Measurements from ENCODE around the gene KCTD2. TPM values are rescaled to one million over a fixed set of nuclear protein-coding genes. Genes with fewer than 3 reads are reported as not detected.

Gene KCTD2
- total and polyA plus RNA-seq, 9 of the 15 experiments (the other 6 are each of a cell fraction or from before 2014, with no cell fraction given): 1.7 to 32.9 (median 15.8) TPM

DNA sequence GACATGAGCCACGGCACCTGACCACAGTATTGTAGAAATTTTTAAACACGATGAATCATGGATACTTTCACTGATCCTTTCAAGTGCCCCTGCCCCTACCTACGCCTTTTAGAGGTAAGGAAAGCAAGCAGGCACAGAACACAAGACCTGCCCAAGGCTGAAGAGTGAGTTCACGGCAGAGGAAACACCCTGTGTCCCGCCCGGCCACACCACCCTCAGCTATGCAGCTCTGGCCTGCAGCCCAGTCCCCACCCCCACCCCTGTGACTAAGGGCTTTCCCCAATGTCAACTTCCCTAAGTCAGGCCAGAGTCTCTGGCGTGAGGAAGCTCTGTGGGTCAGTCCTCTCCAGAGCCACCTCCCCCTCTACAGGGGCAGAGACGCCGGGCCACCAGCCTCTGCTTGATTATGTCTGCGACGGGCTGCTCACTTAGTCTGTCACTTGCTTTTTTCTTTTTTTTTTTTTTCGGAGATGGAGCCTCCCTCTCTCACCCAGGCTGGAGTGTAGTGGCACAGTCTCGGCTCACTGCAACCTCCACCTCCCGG, 49.1 kb downstream of the KCTD2 start (continued):
- TF ChIP-seq, protein P1, sequence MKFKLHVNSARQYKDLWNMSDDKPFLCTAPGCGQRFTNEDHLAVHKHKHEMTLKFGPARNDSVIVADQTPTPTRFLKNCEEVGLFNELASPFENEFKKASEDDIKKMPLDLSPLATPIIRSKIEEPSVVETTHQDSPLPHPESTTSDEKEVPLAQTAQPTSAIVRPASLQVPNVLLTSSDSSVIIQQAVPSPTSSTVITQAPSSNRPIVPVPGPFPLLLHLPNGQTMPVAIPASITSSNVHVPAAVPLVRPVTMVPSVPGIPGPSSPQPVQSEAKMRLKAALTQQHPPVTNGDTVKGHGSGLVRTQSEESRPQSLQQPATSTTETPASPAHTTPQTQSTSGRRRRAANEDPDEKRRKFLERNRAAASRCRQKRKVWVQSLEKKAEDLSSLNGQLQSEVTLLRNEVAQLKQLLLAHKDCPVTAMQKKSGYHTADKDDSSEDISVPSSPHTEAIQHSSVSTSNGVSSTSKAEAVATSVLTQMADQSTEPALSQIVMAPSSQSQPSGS (CRISPR knock-in tag; IDR thresholded peaks at IDR 0.05): no peak
- TF ChIP-seq ZNF175 (CRISPR knock-in tag; IDR thresholded peaks at IDR 0.05; ENCODE audit: low read depth): no peak
- TF ChIP-seq, protein P2, sequence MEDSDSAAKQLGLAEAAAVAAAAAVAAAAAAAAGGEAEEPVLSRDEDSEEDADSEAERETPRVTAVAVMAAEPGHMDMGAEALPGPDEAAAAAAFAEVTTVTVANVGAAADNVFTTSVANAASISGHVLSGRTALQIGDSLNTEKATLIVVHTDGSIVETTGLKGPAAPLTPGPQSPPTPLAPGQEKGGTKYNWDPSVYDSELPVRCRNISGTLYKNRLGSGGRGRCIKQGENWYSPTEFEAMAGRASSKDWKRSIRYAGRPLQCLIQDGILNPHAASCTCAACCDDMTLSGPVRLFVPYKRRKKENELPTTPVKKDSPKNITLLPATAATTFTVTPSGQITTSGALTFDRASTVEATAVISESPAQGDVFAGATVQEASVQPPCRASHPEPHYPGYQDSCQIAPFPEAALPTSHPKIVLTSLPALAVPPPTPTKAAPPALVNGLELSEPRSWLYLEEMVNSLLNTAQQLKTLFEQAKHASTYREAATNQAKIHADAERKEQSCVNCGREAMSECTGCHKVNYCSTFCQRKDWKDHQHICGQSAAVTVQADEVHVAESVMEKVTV (CRISPR knock-in tag; IDR thresholded peaks at IDR 0.05): no peak
- no peak for TF ChIP-seq ZC3H8 (IDR thresholded peaks at IDR 0.05)
- no peak for TF ChIP-seq RBM14 (IDR thresholded peaks at IDR 0.05; ENCODE audit: borderline replicate concordance, insufficient read depth, low read depth, low read length)
- TF ChIP-seq, protein P3, sequence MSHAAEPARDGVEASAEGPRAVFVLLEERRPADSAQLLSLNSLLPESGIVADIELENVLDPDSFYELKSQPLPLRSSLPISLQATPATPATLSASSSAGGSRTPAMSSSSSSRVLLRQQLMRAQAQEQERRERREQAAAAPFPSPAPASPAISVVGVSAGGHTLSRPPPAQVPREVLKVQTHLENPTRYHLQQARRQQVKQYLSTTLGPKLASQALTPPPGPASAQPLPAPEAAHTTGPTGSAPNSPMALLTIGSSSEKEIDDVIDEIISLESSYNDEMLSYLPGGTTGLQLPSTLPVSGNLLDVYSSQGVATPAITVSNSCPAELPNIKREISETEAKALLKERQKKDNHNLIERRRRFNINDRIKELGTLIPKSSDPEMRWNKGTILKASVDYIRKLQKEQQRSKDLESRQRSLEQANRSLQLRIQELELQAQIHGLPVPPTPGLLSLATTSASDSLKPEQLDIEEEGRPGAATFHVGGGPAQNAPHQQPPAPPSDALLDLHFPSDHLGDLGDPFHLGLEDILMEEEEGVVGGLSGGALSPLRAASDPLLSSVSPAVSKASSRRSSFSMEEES (CRISPR knock-in tag; IDR thresholded peaks at IDR 0.05): no peak
- TF ChIP-seq, protein P4, sequence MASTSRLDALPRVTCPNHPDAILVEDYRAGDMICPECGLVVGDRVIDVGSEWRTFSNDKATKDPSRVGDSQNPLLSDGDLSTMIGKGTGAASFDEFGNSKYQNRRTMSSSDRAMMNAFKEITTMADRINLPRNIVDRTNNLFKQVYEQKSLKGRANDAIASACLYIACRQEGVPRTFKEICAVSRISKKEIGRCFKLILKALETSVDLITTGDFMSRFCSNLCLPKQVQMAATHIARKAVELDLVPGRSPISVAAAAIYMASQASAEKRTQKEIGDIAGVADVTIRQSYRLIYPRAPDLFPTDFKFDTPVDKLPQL (IDR thresholded peaks at IDR 0.05; ENCODE audit: extremely low read depth, insufficient read length): no peak
- TF ChIP-seq GABPB1 (CRISPR knock-in tag; IDR thresholded peaks at IDR 0.05): 0 out of 2 replicates have a peak, but pooled peaks have one; percentile 36
- TF ChIP-seq, protein P5, sequence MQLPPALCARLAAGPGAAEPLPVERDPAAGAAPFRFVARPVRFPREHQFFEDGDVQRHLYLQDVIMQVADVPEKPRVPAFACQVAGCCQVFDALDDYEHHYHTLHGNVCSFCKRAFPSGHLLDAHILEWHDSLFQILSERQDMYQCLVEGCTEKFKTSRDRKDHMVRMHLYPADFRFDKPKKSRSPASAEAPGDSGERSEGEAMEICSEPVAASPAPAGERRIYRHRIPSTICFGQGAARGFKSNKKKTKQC (CRISPR knock-in tag; IDR thresholded peaks at IDR 0.05): no peak
- TF ChIP-seq ATF7 (IDR thresholded peaks at IDR 0.05): peak; percentile 72; the same call in 1 of the 2 replicates
- TF ChIP-seq, protein P6, sequence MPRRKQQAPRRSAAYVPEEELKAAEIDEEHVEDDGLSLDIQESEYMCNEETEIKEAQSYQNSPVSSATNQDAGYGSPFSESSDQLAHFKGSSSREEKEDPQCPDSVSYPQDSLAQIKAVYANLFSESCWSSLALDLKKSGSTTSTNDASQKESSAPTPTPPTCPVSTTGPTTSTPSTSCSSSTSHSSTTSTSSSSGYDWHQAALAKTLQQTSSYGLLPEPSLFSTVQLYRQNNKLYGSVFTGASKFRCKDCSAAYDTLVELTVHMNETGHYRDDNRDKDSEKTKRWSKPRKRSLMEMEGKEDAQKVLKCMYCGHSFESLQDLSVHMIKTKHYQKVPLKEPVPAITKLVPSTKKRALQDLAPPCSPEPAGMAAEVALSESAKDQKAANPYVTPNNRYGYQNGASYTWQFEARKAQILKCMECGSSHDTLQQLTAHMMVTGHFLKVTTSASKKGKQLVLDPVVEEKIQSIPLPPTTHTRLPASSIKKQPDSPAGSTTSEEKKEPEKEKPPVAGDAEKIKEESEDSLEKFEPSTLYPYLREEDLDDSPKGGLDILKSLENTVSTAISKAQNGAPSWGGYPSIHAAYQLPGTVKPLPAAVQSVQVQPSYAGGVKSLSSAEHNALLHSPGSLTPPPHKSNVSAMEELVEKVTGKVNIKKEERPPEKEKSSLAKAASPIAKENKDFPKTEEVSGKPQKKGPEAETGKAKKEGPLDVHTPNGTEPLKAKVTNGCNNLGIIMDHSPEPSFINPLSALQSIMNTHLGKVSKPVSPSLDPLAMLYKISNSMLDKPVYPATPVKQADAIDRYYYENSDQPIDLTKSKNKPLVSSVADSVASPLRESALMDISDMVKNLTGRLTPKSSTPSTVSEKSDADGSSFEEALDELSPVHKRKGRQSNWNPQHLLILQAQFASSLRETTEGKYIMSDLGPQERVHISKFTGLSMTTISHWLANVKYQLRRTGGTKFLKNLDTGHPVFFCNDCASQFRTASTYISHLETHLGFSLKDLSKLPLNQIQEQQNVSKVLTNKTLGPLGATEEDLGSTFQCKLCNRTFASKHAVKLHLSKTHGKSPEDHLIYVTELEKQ (CRISPR knock-in tag; IDR thresholded peaks at IDR 0.05): no peak
- TF ChIP-seq, protein P7, sequence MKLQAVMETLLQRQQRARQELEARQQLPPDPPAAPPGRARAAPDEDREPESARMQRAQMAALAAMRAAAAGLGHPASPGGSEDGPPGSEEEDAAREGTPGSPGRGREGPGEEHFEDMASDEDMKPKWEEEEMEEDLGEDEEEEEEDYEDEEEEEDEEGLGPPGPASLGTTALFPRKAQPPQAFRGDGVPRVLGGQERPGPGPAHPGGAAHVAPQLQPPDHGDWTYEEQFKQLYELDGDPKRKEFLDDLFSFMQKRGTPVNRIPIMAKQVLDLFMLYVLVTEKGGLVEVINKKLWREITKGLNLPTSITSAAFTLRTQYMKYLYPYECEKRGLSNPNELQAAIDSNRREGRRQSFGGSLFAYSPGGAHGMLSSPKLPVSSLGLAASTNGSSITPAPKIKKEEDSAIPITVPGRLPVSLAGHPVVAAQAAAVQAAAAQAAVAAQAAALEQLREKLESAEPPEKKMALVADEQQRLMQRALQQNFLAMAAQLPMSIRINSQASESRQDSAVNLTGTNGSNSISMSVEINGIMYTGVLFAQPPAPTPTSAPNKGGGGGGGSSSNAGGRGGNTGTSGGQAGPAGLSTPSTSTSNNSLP (IDR thresholded peaks at IDR 0.05; ENCODE audit: borderline replicate concordance, low read depth, low read length): no peak
